ENCODE data around the gene DYNLRB1.
A peak's percentile ranks its signal among the peaks of the same experiment; 100 is the strongest.

DYNLRB1 gene

DNA sequence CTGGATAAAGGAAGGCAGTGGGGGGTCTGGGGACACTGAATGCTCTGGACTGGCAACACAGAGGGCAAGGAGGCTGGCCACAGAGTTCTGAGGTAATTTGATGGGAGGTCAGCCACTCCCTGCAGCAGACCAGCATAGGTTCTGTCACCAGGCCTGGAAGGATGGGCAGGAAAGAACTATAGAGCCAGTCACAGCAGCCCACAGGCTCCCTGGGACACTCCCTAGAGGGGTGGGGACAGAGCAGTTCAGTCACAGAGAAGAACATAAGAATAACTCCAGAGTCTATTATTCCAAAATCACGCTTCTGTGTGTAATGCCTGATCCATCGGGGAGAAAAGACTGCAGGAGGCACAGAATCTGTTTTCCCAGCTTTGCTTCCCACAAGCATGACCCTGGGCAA, 19.6 kb downstream of the DYNLRB1 start:
- H3K4me3 ChIP-seq (replicated peaks; ENCODE audit: low read depth, low read length), result no peak overlapping the region
- no peak for DNase-seq (ENCODE audit: extremely low read depth, low read depth)
- TF ChIP-seq, protein P1, sequence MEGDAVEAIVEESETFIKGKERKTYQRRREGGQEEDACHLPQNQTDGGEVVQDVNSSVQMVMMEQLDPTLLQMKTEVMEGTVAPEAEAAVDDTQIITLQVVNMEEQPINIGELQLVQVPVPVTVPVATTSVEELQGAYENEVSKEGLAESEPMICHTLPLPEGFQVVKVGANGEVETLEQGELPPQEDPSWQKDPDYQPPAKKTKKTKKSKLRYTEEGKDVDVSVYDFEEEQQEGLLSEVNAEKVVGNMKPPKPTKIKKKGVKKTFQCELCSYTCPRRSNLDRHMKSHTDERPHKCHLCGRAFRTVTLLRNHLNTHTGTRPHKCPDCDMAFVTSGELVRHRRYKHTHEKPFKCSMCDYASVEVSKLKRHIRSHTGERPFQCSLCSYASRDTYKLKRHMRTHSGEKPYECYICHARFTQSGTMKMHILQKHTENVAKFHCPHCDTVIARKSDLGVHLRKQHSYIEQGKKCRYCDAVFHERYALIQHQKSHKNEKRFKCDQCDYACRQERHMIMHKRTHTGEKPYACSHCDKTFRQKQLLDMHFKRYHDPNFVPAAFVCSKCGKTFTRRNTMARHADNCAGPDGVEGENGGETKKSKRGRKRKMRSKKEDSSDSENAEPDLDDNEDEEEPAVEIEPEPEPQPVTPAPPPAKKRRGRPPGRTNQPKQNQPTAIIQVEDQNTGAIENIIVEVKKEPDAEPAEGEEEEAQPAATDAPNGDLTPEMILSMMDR (IDR thresholded peaks at IDR 0.05; ENCODE audit: low read depth, low read length, missing control alignments), result no peak

DNA sequence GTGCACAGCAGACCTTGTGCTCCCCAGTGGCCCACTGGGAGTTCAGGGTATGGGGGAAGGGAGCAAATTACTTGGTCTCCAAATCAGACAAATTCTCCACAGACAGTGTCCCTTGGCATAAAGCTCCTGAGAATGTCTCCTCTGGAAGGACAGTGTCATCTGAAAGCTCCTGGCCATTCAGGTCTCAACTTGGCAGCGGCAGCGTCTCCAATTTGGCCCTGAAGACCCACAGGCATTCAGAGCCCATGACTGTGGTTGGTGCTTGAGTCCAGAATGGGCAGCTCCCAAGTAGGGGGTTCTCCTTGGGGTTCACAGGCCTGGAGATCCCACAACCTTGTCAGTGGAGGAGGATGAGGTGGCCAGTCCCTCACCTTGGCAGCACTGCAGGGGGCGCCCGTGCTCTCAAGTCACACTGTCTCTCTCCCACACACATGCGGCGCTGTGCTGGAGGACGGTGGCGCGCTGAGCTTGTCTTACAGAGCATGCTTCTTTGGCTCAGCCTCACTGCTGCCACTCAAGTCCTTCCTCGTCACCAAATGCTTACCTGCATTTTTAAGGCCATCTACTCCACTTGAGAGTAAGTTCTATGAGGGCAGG, 20.7 kb downstream of the DYNLRB1 start:
- H3K4me3 ChIP-seq (replicated peaks; ENCODE audit: low read depth, low read length), result no peak overlapping the region
- DNase-seq (ENCODE audit: extremely low read depth, low read depth), result no peak
- TF ChIP-seq, protein P1 (IDR thresholded peaks at IDR 0.05; ENCODE audit: low read depth, low read length, missing control alignments), result peak; percentile 41

DNA sequence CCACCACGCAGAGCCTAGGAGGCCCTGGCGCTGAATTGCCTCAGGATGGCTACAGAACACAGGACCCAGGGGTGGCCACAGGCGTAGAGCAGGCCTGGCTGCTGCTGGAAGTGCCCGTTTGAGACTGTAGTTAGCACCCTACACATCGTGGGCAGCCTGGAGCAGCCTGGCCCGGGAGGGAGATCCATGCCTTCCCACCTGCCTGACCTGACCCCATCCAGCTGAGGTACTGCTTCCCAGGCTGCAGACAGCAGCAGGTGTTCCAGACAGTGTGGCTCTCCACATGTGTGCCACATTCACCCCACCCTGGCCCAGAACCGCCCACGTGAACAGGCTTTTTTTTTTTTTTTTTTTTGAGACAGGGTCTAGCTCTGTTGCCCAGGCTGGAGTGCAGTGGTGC, 21.4 kb downstream of the DYNLRB1 start:
- TF ChIP-seq, protein P1 (IDR thresholded peaks at IDR 0.05; ENCODE audit: low read depth, low read length, missing control alignments), result no peak
- no peak for DNase-seq (ENCODE audit: extremely low read depth, low read depth)
- no peak overlapping the region for H3K4me3 ChIP-seq (replicated peaks; ENCODE audit: low read depth, low read length)

DNA sequence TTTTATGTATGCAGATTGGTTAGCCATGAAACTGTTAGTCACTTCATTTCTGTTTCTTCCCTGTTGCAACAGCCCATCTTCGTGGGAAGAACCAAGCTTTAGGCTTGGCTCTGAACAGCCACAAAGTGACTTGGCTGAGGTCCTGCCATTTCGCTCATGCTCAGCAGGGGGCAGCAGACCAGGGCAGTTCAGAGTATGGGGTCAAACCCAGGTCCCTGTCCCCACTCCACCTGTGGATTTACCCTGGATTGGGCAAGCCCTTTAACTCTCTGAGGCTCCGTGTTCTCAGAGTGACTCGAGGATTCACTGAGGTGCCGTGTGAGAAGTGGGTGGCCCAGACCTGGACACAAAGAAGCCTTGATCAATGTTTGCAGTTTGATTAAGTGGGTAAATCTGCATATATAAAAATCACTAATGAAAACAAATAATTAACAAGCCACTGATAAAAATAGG, 22.5 kb downstream of the DYNLRB1 start:
- no peak for DNase-seq (ENCODE audit: extremely low read depth, low read depth)
- H3K4me3 ChIP-seq (replicated peaks; ENCODE audit: low read depth, low read length), result no peak overlapping the region
- TF ChIP-seq, protein P1 (IDR thresholded peaks at IDR 0.05; ENCODE audit: low read depth, low read length, missing control alignments), result peak; percentile 88

DNA sequence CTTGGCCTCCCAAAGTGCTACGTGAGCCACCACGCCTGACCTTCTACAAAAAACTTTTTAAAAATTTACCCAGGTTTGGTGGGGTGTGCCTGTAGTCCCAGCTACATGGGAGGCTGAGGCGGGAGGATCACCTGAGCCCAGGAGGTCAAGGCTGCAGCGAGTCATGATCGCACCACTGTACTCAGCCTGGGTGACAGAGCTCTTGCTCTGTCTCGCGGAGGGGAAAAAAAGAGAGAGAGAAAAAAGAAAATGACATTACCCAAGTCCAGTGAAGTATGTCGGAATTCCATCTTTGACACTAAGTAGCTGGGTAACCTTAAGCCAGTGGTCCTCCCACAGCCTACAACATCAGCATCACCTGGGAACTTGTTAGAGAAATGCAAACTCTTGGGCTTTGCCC, 23.5 kb downstream of the DYNLRB1 start:
- no peak overlapping the region for H3K4me3 ChIP-seq (replicated peaks; ENCODE audit: low read depth, low read length)
- no peak for DNase-seq (ENCODE audit: extremely low read depth, low read depth)
- TF ChIP-seq, protein P1 (IDR thresholded peaks at IDR 0.05; ENCODE audit: low read depth, low read length, missing control alignments), result no peak

DNA sequence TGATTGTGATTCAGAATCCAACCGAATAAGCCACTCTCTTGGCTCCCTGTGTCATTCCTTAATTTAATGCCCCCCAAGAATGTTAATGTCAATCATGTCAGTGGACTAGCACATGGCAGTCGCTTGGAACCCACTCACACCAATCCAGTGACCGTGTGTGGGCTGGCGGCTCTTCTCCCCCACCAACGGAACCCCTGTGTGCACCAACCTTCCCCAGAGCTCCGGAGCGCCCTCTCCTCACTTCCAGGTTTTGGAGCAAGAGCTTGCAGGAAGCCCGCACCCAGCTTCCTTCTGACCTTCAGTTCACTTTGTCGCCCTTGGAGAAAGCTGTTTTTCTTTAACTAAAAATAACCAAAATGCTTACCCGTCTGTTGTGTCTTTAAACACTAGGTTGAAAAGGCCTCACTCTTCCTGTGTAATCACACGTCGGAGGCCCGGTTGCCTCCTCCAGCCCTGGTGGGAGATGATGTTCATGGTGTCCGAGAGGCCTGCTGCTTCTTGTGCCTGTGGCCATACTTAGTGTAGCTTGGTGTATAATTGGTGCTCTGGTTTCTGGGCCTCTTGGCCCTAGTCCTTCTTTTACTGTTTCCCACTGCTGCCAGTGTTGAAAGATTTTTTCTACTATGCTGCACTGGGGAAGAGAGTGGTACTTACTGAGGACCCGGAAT, 24.5 kb downstream of the DYNLRB1 start:
- DNase-seq (ENCODE audit: extremely low read depth, low read depth), result no peak
- TF ChIP-seq, protein P1 (IDR thresholded peaks at IDR 0.05; ENCODE audit: low read depth, low read length, missing control alignments), result no peak
- H3K4me3 ChIP-seq (replicated peaks; ENCODE audit: low read depth, low read length), result no peak overlapping the region
